ENCODE data around the gene NFIB.

DNA sequence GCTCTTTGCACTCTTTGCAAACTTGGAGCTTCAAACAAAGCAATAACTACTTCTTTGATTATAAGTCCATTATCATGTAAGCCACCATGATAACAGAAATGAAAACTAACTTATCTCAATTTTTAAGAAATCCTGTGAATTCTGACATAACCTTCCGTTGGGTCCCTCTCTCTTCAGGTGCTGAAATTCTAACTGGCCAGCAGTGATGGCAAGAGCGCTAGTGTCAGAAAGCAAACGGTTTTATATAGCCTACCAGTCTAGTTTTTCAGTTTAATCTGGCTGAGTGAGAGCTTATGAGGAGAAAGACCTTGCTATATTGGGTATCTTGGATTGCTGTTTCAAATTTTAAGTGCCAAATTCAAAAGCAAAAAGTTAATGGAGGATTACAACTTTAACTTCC, 13.4 kb downstream of the NFIB start:
- TF ChIP-seq, protein P1, sequence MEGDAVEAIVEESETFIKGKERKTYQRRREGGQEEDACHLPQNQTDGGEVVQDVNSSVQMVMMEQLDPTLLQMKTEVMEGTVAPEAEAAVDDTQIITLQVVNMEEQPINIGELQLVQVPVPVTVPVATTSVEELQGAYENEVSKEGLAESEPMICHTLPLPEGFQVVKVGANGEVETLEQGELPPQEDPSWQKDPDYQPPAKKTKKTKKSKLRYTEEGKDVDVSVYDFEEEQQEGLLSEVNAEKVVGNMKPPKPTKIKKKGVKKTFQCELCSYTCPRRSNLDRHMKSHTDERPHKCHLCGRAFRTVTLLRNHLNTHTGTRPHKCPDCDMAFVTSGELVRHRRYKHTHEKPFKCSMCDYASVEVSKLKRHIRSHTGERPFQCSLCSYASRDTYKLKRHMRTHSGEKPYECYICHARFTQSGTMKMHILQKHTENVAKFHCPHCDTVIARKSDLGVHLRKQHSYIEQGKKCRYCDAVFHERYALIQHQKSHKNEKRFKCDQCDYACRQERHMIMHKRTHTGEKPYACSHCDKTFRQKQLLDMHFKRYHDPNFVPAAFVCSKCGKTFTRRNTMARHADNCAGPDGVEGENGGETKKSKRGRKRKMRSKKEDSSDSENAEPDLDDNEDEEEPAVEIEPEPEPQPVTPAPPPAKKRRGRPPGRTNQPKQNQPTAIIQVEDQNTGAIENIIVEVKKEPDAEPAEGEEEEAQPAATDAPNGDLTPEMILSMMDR (conservative IDR thresholded peaks at IDR 0.05; ENCODE audit: low read length) = no peak
- TF ChIP-seq EZH2phosphoT487 (IDR thresholded peaks at IDR 0.05; ENCODE audit: borderline replicate concordance, low read depth, low read length) = no peak
